Measurements from ENCODE around the gene ADAMTS12.
A peak's percentile ranks its signal among the peaks of the same experiment; 100 is the strongest.

The ADAMTS12 gene

DNA sequence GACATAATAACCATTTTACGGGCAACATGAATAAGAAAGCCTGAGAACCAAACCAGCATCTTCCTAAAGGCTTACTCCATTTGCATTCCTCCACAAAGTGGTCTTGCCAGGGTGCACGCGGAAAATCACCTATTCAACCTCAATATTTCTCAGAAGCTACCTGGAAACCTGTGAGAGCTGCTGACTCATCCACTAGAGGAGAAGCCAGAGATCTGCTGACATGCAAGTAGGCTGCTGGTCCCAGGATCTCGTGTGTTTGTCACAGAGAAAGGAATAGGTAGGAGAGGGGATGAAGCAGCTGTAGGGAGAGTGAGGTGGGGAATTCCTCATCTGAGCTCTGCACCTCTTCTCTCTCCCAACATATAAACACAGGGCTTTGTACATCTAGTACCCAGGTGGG, 138.1 kb downstream of the ADAMTS12 start:
- DNase-seq: no peak

DNA sequence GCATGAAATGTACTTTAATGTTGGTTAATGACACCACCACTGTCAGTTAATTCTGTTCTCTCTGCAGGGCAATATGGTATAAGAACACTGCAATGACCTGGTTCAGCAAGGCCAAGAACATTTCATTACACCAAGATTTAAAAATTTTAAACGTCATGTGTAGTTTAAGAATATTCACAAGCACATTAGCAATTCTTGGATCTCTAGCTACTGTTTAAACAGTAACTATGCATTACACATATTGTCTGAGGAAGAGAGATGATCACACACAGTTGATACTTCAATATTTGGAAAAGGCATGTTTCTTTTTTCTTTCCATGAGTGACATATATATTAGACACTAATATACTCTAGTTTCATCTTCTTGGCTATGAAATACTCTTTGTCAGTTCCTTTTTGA, 143.0 kb downstream of the ADAMTS12 start:
- no peak for DNase-seq

DNA sequence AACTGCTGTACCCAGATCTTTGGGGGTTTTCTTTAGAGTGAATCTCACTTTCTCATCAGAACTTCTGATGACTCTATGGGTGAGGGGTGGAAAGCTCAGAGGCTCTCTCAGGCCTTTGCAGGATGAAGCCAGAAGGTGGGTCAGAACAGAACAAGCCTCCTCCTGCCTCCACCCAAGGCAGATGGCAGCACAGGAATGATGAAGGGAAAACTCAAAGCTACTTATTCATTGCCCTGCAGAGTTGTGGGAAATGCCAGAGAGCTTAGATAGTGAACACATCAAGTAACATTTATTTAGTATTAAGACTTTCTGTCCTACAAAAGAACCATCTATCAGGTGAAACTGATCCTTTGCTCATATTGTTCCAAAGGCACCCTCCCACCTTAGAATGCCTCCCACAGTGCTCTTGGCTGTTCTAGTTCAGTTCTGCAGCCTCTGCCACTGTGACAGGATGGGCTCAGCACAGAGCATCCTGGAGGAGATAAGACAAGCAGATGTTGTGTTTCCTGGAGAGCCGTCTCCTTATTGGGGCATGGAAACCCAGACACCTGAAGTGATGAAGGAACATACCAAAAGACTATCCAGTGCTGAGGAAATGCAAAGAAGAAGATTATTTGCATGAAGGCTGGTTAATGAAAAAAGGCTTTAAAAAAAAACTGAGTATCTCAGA, 146.6 kb downstream of the ADAMTS12 start:
- DNase-seq: no peak

DNA sequence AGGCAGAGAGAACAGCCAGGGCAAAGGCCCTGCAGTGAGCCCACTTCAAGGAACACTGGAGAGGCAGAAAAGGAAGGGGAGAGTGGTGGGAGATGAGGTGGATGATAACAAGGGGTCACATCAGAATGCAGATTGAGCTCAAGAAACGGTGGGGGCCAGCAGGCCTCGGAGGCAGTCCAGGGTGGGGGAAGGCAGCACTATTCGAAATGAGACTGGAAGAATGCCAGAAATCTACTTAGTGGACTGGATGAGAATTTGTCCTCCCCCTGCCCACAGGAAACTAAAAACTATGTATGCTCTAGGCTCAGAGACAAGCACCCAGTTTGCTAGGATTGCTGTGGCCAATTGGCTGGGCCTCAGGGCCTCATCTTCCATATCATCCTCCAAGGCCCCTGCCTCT, 148.7 kb downstream of the ADAMTS12 start:
- DNase-seq: no peak

DNA sequence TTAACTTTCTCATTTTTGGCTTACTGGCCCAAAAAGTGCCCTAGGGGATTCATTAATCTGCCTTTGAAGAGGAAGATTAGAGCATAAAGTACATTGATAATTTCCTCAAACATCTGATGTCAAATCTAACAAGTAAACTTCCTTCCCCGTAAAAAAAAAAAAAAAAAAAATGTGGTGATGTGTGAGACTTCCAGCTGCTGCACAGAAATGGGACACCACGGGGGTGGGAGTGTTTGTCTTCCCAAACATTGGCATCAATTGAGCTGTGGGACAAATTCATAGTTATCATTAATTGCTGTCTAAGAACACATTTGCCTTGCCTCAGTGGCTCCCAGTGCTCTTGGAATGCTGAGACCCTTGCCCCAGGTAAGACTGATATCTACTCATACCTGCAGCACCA, 149.6 kb downstream of the ADAMTS12 start:
- DNase-seq: no peak

DNA sequence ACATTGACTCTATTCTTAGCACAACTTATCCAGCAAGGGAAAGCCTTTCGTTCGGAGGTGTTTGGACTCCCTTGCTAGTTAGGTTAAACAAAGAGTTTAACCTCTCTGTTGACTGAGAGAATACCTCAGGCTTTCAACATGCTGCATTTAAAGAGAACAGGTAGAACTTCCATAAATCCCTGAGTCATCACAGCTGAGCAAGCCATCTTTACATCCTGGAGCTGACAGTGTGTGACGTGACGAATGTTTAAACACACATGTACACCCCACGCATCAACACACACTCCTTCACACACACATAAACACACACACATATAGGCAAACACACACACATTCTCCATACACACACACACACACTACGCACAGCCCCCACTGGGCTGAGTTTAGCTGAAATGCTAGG, 152.8 kb downstream of the ADAMTS12 start:
- DNase-seq: no peak

DNA sequence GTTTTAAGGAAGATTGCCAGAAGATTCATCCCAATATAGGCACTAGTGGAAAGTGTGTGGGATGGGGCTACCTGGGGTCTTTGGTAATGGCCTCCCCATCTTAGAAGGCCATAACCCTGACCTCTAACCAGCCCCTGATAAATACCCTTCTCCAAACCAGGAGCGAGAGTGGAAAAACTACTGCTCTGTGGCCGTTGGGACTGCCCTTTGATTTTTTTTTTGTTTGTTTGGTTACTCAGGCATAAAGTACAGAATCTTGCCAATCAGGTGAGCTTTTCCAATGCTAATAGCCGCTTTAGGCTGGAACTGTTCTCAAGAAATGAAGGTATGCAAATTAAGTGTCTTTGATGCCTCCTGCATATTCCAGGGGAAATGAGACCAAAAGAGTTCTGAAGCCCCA, 153.7 kb downstream of the ADAMTS12 start:
- no peak for DNase-seq

DNA sequence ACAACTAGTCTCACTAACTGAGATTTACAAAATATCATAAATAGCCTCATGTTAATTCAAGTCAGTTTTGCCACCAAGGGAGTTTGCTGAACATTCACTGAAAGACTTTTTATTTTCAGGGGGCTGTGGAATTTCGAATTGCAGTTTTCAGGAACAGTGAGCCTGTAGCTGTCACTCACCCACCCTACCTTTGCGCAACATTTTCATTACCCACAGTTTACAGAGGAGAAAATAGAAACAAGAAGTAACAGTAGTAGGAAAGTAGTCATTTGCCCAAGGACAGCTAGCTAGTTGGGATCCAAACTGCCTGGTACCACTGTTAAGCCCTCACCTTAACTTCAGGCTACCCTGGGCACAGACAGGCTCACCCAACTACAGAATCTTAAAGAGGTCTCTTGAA, 154.1 kb downstream of the ADAMTS12 start:
- DNase-seq: no peak

DNA sequence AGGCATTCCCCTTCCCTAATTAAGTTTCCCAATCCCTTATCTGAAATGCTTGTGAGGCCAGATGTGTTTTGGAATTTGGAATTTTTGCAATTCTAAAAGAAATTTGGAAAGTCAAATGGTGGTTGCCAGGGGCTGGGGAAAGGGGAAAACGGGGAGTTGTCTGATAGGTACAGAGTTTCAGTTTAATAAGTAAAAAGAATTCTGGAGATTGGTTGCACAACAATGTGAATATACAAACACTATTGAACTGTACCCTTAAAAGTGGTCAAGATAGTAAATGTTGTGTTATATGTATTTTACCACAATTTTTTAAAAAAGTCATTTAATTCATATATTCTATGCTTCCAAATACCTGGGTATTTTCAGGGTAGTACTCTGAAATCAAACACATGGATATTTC, 154.5 kb downstream of the ADAMTS12 start:
- no peak for DNase-seq

DNA sequence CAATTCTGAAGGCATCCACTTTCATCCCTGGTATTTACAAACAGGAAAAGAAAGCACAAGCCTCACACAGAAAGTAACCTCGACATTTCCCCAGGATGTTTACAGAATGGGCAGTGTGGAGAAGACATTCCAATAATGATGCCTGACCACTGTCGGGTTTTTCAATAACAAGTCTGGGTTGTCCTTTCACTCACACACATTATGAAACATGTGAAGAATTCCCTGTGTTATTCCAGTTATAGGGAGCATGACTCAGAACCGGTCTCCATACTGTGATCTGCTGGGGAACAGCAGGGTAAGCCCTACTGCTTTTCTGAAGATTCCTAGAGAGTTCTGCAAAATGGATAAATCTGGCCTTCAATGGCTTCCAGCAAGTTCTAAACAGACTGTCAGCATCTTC, 155.3 kb downstream of the ADAMTS12 start:
- DNase-seq: no peak

DNA sequence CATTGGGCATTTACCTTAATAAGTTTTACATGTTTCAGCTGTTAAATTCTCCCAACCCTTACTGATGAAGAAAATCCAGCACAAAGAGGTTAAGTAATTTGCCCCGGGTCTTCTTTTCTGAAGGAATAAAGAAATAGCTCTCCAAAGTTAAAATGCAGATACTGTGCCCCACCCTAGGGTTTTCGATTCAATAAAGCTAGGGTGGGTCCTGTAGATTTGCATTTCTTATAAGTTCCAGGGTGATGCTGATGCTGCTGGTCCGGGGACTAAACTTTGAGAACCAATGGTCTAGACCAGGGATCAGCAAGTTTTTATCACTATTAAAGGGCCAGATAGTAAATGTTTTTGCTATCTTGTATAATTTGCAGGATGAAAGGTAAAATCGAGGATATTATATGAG, 156.7 kb downstream of the ADAMTS12 start:
- no peak for DNase-seq

DNA sequence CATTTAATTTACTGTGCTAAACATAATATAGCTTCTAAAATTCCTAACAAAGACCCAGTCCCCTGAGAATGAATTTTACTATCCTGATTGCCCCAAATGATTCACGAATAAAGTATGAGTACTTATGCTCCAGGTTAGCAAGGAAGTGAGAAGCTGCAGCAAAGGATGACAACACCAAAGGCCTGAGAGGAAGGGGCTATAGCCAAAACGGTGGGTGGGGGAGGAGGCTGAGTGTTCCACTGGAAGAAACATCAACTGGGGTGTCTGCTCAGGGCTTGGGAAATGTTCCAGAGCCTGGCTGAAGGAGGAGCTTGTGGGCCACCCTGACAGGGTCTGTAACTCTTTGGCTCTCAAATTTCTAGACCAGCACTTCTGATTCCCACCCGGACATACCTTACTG, 157.3 kb downstream of the ADAMTS12 start:
- DNase-seq: no peak

DNA sequence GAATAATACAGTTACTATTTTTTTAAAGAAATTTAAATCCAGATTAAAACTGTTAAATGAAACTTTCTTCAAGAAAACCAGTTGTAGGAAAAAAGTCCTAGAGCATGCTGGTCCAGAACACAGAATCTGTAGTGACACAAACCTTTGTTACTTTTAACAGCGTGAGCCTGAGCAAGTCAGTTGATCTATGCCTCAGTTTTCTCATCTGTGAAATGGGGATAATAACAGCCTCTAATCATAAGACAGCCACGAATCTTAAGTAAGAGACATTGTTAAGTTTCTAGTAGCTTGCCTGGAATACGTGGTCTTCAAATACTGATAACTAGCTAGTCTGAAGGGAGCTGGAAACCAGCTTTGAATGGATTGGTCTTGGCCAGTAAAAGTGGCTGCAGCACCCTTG, 158.6 kb downstream of the ADAMTS12 start:
- no peak for DNase-seq

DNA sequence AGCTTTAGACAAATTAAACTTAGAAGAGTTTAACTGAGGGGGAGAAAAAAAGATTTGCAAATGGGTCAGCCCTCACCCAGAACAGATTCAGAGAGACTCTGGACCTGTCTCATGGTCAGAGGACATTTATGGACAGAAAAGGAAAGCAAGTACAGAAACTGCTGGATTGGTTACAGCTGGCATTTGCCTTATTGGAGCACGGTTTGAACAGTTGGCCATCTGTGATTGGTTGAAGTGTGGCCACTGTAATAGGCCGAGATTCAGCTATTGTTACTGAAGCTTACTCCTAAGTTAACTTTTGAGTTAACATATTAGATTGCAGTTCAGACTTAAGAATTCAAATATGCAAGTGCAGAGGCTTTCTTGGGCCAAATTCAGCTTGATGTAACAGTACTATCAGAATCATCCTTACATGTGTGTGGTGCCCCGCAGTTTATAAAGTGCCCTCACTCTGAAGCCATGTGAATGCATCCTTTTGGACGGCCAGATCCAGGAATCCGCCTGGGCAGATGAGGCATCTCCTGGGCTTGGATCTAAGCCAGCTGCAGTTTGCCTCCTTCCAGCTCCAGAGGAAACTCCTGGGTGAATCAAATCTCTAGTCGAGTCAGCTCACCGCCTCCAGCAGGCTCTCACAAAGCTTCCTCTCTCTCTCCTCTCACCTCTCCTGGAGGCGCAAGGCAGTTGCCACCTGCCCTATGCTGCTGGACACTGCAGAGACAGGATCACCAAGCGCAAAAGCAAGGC, 165.2 kb downstream of the ADAMTS12 start:
- peak in 1 of 14 donors; percentile 5 for DNase-seq

DNA sequence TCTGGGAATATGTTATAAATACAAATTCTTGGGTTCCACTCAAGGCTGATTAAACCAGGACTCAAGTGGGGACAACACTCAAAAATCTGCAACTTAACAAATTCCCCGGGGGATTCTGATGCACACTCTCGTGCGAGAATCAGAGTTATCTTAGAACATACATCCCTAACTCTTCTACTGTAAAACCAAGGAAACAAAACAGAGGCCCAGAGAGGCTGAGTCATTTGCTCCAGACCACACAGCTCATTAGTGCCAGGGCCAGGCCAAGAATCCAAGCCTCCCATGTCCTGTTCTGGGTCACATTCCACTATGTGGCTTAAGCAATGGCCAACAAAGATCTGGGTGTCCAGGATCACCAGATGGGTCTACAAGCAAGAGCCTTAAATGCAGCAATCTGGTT, 166.0 kb downstream of the ADAMTS12 start:
- DNase-seq: no peak

DNA sequence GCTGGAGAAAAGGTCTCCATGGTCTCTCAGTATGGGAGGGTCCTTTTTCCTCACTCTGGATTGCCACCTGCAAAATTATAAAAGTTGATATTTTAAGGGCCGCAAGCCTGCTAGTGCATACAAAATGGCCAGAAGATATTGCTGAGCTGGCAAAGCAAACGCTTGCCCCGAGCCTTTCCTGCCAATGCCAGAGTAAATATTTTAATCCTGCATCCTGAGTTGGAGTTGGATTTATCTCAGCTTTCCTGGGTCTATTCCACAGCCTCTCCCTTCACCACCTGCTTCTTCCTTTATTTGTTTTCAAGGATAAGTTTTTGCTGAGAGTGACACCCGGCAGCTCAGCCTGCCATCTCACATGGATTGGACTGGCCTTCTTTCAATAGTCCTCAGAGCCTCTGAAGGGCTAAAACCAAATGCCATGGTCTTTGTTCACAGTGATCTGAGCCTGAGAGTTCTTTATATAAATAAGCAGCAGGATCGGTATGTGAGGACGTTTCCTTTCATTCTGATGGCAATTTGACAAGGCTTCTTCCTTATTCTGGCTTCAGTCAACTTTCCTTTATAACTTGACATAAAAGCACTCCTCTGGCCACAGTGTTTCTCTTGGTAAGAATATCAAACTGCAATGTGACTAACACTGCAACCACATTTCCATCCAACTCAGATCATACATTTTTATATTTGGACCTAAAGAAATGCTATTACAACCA, 170.1 kb downstream of the ADAMTS12 start:
- no peak for DNase-seq

DNA sequence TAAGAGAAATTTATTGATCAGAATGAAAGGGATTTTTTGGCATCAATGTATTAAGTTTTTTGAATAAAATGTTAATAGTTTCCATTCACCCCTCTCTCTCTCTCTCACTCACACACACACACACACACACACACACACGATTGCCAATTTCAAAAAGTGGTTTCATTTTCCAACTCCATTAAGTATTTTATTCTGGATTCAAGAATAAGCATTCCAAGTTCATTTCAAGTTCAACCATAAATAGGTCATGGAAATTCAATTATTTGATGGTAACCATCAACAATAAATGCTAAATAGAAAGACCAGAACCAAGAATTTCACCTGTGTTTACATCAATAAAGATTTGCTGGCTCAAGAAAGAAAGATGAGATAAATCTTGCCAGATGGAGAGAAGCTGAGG, 171.6 kb downstream of the ADAMTS12 start:
- DNase-seq: no peak

DNA sequence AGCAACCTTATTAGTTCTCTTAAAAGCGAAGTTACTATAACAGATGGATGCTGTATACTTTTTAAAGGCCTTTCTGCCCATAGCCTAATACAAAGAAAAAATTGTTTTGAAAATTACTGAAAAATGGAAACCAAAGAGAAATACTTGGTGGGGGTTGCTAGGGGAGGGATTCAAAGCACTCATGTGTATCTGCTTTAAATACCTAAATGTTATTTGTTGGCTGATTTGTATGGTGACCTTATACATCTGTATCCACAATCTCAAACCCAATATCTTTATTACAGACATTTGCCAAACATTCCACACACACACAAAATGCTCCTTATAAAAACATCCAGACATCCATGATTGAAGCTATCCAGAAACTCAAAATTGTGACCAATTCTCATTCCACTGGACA, 172.0 kb downstream of the ADAMTS12 start:
- DNase-seq: no peak

DNA sequence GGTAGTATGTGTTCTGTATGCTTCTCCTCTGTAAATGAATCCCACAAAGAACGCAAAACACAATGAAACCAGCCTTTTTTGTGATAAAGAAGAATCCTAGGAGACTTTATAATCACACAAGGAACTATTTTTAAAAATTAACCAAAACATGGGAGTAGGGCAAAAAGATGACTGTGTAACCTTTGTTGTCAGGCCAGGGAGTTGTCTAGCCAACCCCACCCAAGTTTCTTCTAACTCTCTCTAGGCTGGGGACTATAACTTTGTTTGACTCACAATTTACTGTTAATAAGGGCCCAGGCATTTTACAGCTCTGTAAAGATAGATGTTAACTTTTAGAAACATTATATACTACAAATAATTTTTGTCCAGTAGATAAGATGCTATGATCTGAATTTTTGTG, 176.1 kb downstream of the ADAMTS12 start:
- DNase-seq: no peak

DNA sequence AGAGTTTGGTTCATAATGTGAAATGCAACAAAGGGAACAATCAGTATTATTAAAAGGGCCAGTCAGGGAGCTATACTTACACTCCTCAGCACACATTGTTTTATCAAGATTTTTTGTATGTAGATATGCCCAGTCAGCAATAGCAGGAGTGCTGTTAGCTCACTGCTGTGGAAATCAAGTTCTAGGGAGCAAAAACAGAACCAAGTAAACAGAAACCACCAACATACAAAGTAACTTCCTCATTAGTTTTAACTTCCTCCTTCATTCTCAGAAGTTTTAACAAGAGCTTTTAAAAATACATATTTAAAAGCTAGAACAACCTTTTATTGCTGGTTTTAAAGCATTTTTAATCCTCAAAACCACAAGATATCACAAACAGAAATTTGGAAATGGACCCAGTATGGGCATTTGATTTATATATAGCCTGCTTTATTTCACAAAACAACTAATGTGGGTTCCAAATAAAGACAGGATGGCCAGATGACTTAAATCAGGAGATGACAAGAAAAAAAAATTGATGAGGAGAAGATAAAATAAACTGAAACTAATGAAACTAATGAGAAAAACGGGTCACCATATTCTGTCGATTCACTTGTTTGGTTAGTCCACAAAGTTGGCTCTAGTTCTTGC, 178.5 kb downstream of the ADAMTS12 start:
- DNase-seq: no peak

DNA sequence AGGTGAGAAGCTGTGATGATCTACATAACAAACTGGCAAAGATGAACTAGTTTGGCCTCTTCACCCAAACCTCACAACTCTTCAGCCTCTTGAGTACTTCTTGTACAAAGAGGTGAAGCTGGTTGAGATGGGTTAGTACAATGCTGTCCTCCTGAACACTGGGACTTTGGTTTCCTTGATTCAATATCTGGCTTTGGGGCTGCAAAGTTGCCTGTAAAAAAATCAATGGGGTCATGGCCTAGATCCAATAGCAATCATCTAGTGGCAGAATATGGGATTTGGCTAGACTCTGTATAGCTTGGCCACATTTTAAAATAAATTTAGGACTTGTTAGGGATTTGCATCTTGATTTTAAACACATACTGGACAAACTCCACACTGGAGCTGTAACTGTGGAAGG, 179.1 kb downstream of the ADAMTS12 start:
- DNase-seq: no peak

DNA sequence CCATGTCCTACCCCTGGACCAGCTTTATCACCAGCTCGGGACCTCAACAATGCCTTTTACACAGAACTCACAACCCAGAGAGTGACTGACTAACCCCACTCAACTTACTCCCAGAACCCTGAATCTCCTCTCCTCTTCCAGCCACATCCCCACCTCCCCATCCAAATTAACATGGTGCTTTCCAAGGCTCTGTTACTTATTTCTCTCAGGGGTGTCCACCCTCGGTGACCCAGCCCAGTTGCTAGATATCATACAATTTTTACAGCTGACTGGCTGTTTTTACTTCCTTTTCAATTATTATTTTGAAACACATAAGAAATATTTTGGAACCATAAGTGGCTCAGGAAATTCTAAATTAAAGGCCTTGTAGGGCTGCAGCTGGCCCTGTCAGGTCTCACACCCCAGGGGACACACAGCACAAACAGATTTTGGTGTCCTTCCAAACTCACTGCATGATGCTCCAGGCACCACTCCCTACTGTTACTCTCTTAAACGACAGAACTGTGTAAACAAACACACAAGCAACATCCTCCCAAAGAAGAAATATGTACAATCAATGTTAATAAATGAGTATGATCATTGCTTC, 180.6 kb downstream of the ADAMTS12 start:
- no peak for DNase-seq

DNA sequence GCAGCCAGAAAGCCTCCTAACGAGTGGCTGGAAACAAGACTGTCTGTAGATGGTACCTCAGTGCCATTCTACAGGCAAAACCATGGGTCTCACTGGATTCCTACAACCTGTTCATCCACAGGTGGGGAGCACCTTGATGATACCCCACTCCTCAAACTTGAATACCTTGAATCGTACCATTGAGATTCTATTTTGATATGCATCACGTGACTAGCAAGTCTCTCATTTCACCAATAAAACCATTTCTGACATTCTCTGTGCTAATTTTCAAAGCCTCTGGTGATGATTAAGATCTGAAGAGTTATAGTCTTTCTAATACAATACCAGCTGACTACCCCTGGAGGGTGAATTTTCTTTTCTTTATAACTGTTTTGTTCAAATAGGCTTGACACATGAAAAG, 188.9 kb downstream of the ADAMTS12 start:
- no peak for DNase-seq

Data from C1 segment of cervical spinal cord (tissue), 14 donors.